H1 (cell line): Measurements from ENCODE around the gene STAMBPL1. TPM values are rescaled to one million over a fixed set of nuclear protein-coding genes. Genes with fewer than 3 reads are reported as not detected.
A peak's percentile ranks its signal among the peaks of the same experiment; 100 is the strongest.

ENCODE experiments used
- CTCF ChIA-PET: fragments of 300-600 bp; sonication (Branson Sonifier 250); formaldehyde crosslinking; loops from one replicate; lab custom pipeline; 2021; ENCODE audit not compliant: partially characterized antibody; lab: Charles Lee
- POLR2A ChIA-PET: fragments of 300-600 bp; sonication (Branson Sonifier 250); formaldehyde crosslinking; loops from one replicate; lab custom pipeline; 2021; ENCODE audit warnings: inconsistent platforms; ENCODE audit not compliant: partially characterized antibody; lab: Charles Lee
- DNase-seq, 2 experiments: peaks; one replicate each; pipeline versions ENCODE4 v3.0.0 to v3.0.0-alpha.2; 2010 to 2022; ENCODE audit warnings: low spot score in 2 of 2, low read depth in 1 of 2, mixed read lengths in 1 of 2
- FAIRE-seq: peaks from 2 replicates; lab custom pipeline; 2011; peaks lifted over from hg19 to GRCh38; lab: Jason Lieb, UNC
- H2AFZ ChIP-seq: 2 replicates; pipeline ENCODE4 v1.8.1; 2012; ENCODE audit warnings: low read length, inconsistent platforms
- H2AK5ac ChIP-seq: 2 replicates; pipeline ENCODE4 v1.6.1; 2013; ENCODE audit warnings: low read depth, low read length
- H2BK120ac ChIP-seq: replicated peaks from 2 replicates; pipeline ENCODE3; 2013; ENCODE audit warnings: low read depth, low read length, inconsistent platforms
- H2BK12ac ChIP-seq: 2 replicates; pipeline ENCODE4 v1.6.1; 2013; ENCODE audit warnings: low read depth, low read length
- H2BK15ac ChIP-seq: 2 replicates; pipeline ENCODE4 v1.6.1; 2013; ENCODE audit warnings: low read length
- H2BK20ac ChIP-seq: 2 replicates; pipeline ENCODE4 v1.6.1; 2013; ENCODE audit warnings: low read length
- H2BK5ac ChIP-seq: 2 replicates; pipeline ENCODE4 v1.6.1; 2013; ENCODE audit warnings: low read depth, low read length
- H3K14ac ChIP-seq: 2 replicates; pipeline ENCODE4 v1.6.1; 2013; ENCODE audit warnings: inconsistent platforms; ENCODE audit not compliant: insufficient read length
- H3K18ac ChIP-seq: 2 replicates; pipeline ENCODE4 v1.6.1; 2013; ENCODE audit warnings: low read length; ENCODE audit errors: extremely low read depth
- H3K23ac ChIP-seq: 2 replicates; pipeline ENCODE4 v1.6.1; 2013; ENCODE audit warnings: inconsistent platforms; ENCODE audit not compliant: insufficient read length
- H3K23me2 ChIP-seq: 2 replicates; pipeline ENCODE4 v1.6.1; 2013; ENCODE audit warnings: low read depth, low read length
- H3K27ac ChIP-seq: 2 replicates; pipeline ENCODE4 v1.6.1; 2011; ENCODE audit warnings: low read depth, low read length, inconsistent platforms
- H3K27me3 ChIP-seq, 4 experiments: replicated peaks in 1 of 4; 1 replicate in 1 of 4; 2 replicates in 3 of 4; pipeline versions ENCODE4 v1.6.1 to v1.8.1; 2011 to 2013; ENCODE audit warnings: low read length in 3 of 4, mild to moderate bottlenecking in 3 of 4, inconsistent platforms in 2 of 4, mixed read lengths in 2 of 4, moderate library complexity in 1 of 4; ENCODE audit not compliant: control insufficient read depth in 3 of 4, insufficient read depth in 3 of 4; ENCODE audit errors: extremely low read depth in 1 of 4
- H3K36me3 ChIP-seq, 4 experiments: 2 replicates each; pipeline versions ENCODE4 v1.6.1 to v1.8.1; 2011 to 2013; ENCODE audit warnings: mild to moderate bottlenecking in 4 of 4, low read length in 3 of 4, moderate library complexity in 2 of 4, control low read depth in 1 of 4, inconsistent platforms in 1 of 4; ENCODE audit not compliant: insufficient read depth in 4 of 4, control insufficient read depth in 2 of 4
- H3K4ac ChIP-seq: replicated peaks from 2 replicates; pipeline ENCODE3; 2013; ENCODE audit warnings: low read length, low read depth, mixed read lengths, inconsistent platforms; ENCODE audit not compliant: insufficient read length
- H3K4me1 ChIP-seq, 4 experiments: replicated peaks in 1 of 4; 1 replicate in 1 of 4; 2 replicates in 3 of 4; pipeline versions ENCODE4 v1.6.1 to v1.8.1; 2011 to 2013; ENCODE audit warnings: low read length in 3 of 4, inconsistent platforms in 2 of 4, mixed read lengths in 1 of 4; ENCODE audit not compliant: insufficient read depth in 4 of 4, control insufficient read depth in 3 of 4
- H3K4me2 ChIP-seq, 2 experiments: 2 replicates each; pipeline versions ENCODE4 v1.6.1 to v1.8.1; 2011 to 2013; ENCODE audit warnings: low read depth in 2 of 2, low read length in 2 of 2, control low read depth in 1 of 2, inconsistent platforms in 1 of 2, mild to moderate bottlenecking in 1 of 2; ENCODE audit not compliant: insufficient read depth in 1 of 2
- H3K4me3 ChIP-seq, 4 experiments: fragments of 200-600, 300-600 bp in 1 of 4; sonication (generic), shearing (Covaris generic), sonication (Bioruptor Twin) in 1 of 4; 2 replicates each; pipeline versions ENCODE4 v1.5.1 to v1.8.1; 2011 to 2016; ENCODE audit warnings: low read length in 4 of 4, low read depth in 3 of 4, control low read depth in 2 of 4, inconsistent platforms in 2 of 4, mild to moderate bottlenecking in 2 of 4, mixed read lengths in 1 of 4, moderate library complexity in 1 of 4; ENCODE audit not compliant: insufficient read depth in 2 of 4; ENCODE audit errors: extremely low read depth in 1 of 4
- H3K56ac ChIP-seq: replicated peaks from 2 replicates; pipeline ENCODE3; 2013; ENCODE audit warnings: low read depth, mild to moderate bottlenecking, mixed read lengths, low read length, inconsistent platforms; ENCODE audit not compliant: insufficient read length
- H3K79me1 ChIP-seq: 2 replicates; pipeline ENCODE4 v1.6.1; 2013; ENCODE audit warnings: low read depth, low read length, control low read depth
- H3K79me2 ChIP-seq, 2 experiments: 2 replicates each; pipeline versions ENCODE4 v1.6.1 to v1.8.1; 2012 to 2013; ENCODE audit warnings: low read length in 2 of 2, mild to moderate bottlenecking in 2 of 2, inconsistent platforms in 1 of 2; ENCODE audit not compliant: insufficient read depth in 2 of 2, control insufficient read depth in 1 of 2
- H3K9ac ChIP-seq, 4 experiments: replicated peaks in 1 of 4; 1 replicate in 1 of 4; 2 replicates in 3 of 4; pipeline versions ENCODE4 v1.6.1 to v1.8.1; 2011 to 2013; ENCODE audit warnings: low read depth in 3 of 4, low read length in 3 of 4, control low read depth in 2 of 4, mild to moderate bottlenecking in 2 of 4, moderate library complexity in 2 of 4, inconsistent platforms in 1 of 4; ENCODE audit errors: extremely low read depth in 1 of 4
- H3K9me3 ChIP-seq, 2 experiments: 2 replicates each; pipeline versions ENCODE4 v1.6.1 to v1.8.1; 2012 to 2013; ENCODE audit warnings: mild to moderate bottlenecking in 2 of 2, moderate library complexity in 2 of 2, control low read depth in 1 of 2, inconsistent platforms in 1 of 2, low read depth in 1 of 2, low read length in 1 of 2, mixed read lengths in 1 of 2; ENCODE audit not compliant: insufficient read depth in 2 of 2
- H4K20me1 ChIP-seq, 2 experiments: replicated peaks in 1 of 2; 2 replicates each; pipeline versions ENCODE3 to v1.8.1; 2011 to 2013; ENCODE audit warnings: inconsistent platforms in 2 of 2, low read length in 2 of 2, mild to moderate bottlenecking in 1 of 2; ENCODE audit not compliant: insufficient read depth in 2 of 2, control insufficient read depth in 1 of 2
- H4K5ac ChIP-seq: 2 replicates; pipeline ENCODE4 v1.6.1; 2013; ENCODE audit warnings: low read length, low read depth, mixed read lengths, inconsistent platforms; ENCODE audit not compliant: insufficient read length
- H4K8ac ChIP-seq: 2 replicates; pipeline ENCODE4 v1.8.0; 2013; ENCODE audit warnings: mild to moderate bottlenecking, moderate library complexity, low read length, inconsistent platforms; ENCODE audit not compliant: insufficient read depth; ENCODE audit errors: extremely low read depth
- H4K91ac ChIP-seq: replicated peaks from 2 replicates; pipeline ENCODE3; 2013; ENCODE audit warnings: low read length, mixed read lengths, inconsistent platforms; ENCODE audit not compliant: insufficient read length
- JUND ChIP-seq: IDR thresholded peaks from 2 replicates; pipeline ENCODE4 v1.6.1; 2011; ENCODE audit warnings: mild to moderate bottlenecking, improper control_type of control experiment, low read length
- KDM4A ChIP-seq: IDR thresholded peaks from one replicate; pipeline ENCODE4 v1.7.1; 2012; ENCODE audit warnings: low read depth, mild to moderate bottlenecking, moderate library complexity, low read length, inconsistent platforms; ENCODE audit not compliant: severe bottlenecking
- KDM5A ChIP-seq: fragments of 200-600 bp; IDR thresholded peaks from 2 replicates; pipeline ENCODE4 v1.7.1; 2012; ENCODE audit warnings: mild to moderate bottlenecking, low read length, inconsistent platforms, mixed read lengths
- POLR2A ChIP-seq, 2 experiments: IDR thresholded peaks; 1 replicate in 1 of 2; 2 replicates in 1 of 2; pipeline ENCODE4 v1.6.1; 2011; ENCODE audit warnings: low read depth in 2 of 2, low read length in 2 of 2, mild to moderate bottlenecking in 2 of 2; ENCODE audit errors: control extremely low read depth in 1 of 2
- POU5F1 ChIP-seq: IDR thresholded peaks from 2 replicates; pipeline ENCODE4 v1.6.1; 2011; ENCODE audit warnings: low read depth, mild to moderate bottlenecking, low read length, moderate library complexity
- RAD21 ChIP-seq, 2 experiments: IDR thresholded peaks in 1 of 2; conservative IDR thresholded peaks in 1 of 2; 2 replicates each; pipeline ENCODE4 v1.6.1; 2011; ENCODE audit warnings: low read depth in 2 of 2, low read length in 2 of 2, improper control_type of control experiment in 1 of 2, inconsistent platforms in 1 of 2, mild to moderate bottlenecking in 1 of 2, moderate library complexity in 1 of 2
- RBBP5 ChIP-seq: IDR thresholded peaks from 2 replicates; pipeline ENCODE4 v1.7.1; 2012; ENCODE audit warnings: low read depth, mild to moderate bottlenecking, inconsistent platforms, low read length, moderate library complexity, borderline replicate concordance
- RFX5 ChIP-seq: IDR thresholded peaks from 2 replicates; pipeline ENCODE4 v1.6.1; 2011; ENCODE audit warnings: low read depth, low read length, improper control_type of control experiment, borderline replicate concordance
- SAP30 ChIP-seq: fragments of 300-600 bp; sonication (generic); IDR thresholded peaks from 2 replicates; pipeline ENCODE4 v1.7.1; 2012; ENCODE audit warnings: low read length, moderate library complexity, mild to moderate bottlenecking, inconsistent platforms; ENCODE audit not compliant: insufficient read depth, insufficient replicate concordance
- SP4 ChIP-seq: IDR thresholded peaks from 2 replicates; pipeline ENCODE4 v1.6.1; 2012; ENCODE audit warnings: low read length, inconsistent platforms
- SRF ChIP-seq: IDR thresholded peaks from 2 replicates; pipeline ENCODE4 v1.6.1; 2011; ENCODE audit warnings: mild to moderate bottlenecking, low read depth, low read length, moderate library complexity
- WGBS, 2 experiments: shearing (Covaris generic) in 1 of 2; methylation state at CpG; one replicate each; pipeline versions ENCODE4 v1.1.6 to v1.1.7; 2013 to 2015; ENCODE audit warnings: low lambda C conversion rate in 2 of 2, mixed read lengths in 2 of 2, inconsistent platforms in 1 of 2, low coverage in 1 of 2, missing lambda C conversion rate in 1 of 2; ENCODE audit not compliant: insufficient replicate concordance in 2 of 2, insufficient coverage in 1 of 2, insufficient read length in 1 of 2; ENCODE audit errors: extremely low coverage in 1 of 2, missing lambda C conversion rate in 1 of 2; 5-methylcytosine and 5-hydroxymethylcytosine counted together
- polyA plus RNA-seq, 7 experiments: library from polyadenylated mRNA; depleted of rRNA in 3 of 7; stranded (reverse) in 5 of 7; unstranded in 2 of 7; fragments of >200 nt in 5 of 7; fragments of 200-250 nt in 2 of 7; gene quantifications; 1 replicate in 5 of 7; 2 replicates in 1 of 7; 4 replicates in 1 of 7; pipeline versions ENCODE4 v1.2.1 to v1.2.3, GENCODE V29; 2011 to 2013; ENCODE audit warnings: missing spikeins in 2 of 7, mixed read lengths in 2 of 7
- total RNA-seq: library from RNA; stranded (reverse); fragmentation: NEBNext Ultra II Directional; extraction: Animal tissue kit (Norgen Biotek cat#: 25700); gene quantifications from 2 replicates; pipeline ENCODE4 v1.2.1, GENCODE V29; 2021
- TF ChIP-seq, protein P1 (sequence below): IDR thresholded peaks from 2 replicates; pipeline ENCODE4 v1.6.1; 2012; ENCODE audit warnings: inconsistent platforms

The STAMBPL1 gene
- total and polyA plus RNA-seq, 2 of the 8 experiments (the other 6 are each of a cell fraction or from before 2014, with no cell fraction given): 5.5 TPM

DNA sequence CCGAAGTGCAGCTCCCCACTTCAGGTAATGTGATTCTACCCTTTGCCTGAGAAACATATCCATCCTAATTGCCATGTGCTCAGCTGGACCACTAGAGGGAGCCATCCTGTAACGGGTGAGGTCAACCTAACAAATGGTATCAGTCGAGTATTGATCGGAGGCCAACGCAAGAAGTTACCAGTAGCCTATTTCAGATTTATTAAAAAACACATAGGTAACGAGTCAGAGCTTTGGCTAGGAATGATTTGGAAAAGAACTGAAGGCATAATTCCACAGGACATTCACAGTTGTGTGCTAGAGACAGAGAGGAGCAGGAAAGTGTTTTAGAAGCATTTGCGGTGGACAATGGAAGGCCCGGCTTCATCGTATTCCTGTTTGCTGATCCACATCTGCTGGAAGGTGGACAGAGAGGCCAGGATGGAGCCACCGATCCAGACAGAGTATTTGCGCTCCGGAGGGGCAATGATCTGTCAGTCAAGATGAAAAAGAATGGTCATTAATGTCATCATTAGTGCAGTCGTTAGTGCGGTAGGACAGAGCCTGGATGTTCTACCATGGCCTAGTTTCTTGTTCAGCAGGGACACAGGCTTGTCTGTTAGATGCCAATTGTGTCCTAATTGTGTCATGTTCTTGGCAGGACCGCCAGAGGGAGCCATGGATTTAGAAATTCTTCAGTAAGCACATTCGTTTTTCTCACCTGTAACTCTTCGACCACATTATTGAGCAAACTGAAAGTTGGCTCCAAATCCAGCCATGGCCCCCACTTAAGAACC is 55.0 kb downstream of the STAMBPL1 start:
- no peak overlapping the region for H4K5ac ChIP-seq
- H3K23me2 ChIP-seq: no peaks in the 10 kb centered on the region
- no peak overlapping the region for H3K27ac ChIP-seq
- FAIRE-seq (peak; percentile 95), DNase-seq (peak; percentile 63 to 66)
- H2BK12ac ChIP-seq: no peak overlapping the region
- no peak overlapping the region for H2BK120ac ChIP-seq
- H3K79me2 ChIP-seq: no peaks in the 10 kb centered on the region
- POLR2A ChIA-PET: interaction anchor here (1.2 kb wide), 1 partner anchor 272 kb away, joined by 3 read pairs; the partner anchor contains the start of gene CH25H
- no peak overlapping the region for H3K23ac ChIP-seq
- H4K91ac ChIP-seq: no peak overlapping the region
- no peak overlapping the region for H3K56ac ChIP-seq
- H2BK20ac ChIP-seq: no peak overlapping the region
- H3K4ac ChIP-seq: no peak overlapping the region
- CTCF ChIA-PET: interaction anchor here (0.6 to 9.1 kb wide), 71 partner anchors 9 to 917 kb away, joined by 3 to 279 read pairs (median 4); partner anchors contain the start of genes ACTA2, CH25H, FAS and STAMBPL1
- H3K4me1 ChIP-seq: peaks cover 0 to 8% (median 3%) of the 10 kb centered on the region in 4 experiments; a peak in 3 of 7 replicates
- H3K4me2 ChIP-seq: no peak overlapping the region
- WGBS, 2 experiments: 67% methylated on average over 17 of the region's 17 CpGs; no CpG with 5 or more reads in 1 of the 2 experiments
- no peak overlapping the region for H3K9ac ChIP-seq
- no peak overlapping the region for H3K14ac ChIP-seq
- no peak overlapping the region for H2BK15ac ChIP-seq
- H3K4me3 ChIP-seq: no peak overlapping the region
- H2AK5ac ChIP-seq: no peak overlapping the region
- no peak overlapping the region for H3K18ac ChIP-seq
- no peak overlapping the region for H2AFZ ChIP-seq
- H3K36me3 ChIP-seq: no peaks in the 10 kb centered on the region
- H3K9me3 ChIP-seq: no peaks in the 10 kb centered on the region
- no peaks in the 10 kb centered on the region for H3K27me3 ChIP-seq
- H4K20me1 ChIP-seq: no peaks in the 10 kb centered on the region
- no peak overlapping the region for H2BK5ac ChIP-seq
- H4K8ac ChIP-seq: no peak overlapping the region
- H3K79me1 ChIP-seq: no peaks in the 10 kb centered on the region
- TF ChIP-seq RAD21 (IDR thresholded peaks at IDR 0.05 in 1 of 2, conservative IDR thresholded peaks at IDR 0.05 in 1 of 2; ENCODE audit: low read depth in 2 of 2, low read length in 2 of 2): peak; percentile 87
- TF ChIP-seq POU5F1: no peak
- no peak for TF ChIP-seq SP4
- TF ChIP-seq RFX5: no peak
- TF ChIP-seq POLR2A (IDR thresholded peaks at IDR 0.05; ENCODE audit: control extremely low read depth in 1 of 2, low read depth in 2 of 2, low read length in 2 of 2): no peak
- TF ChIP-seq KDM5A: no peak
- TF ChIP-seq SRF: no peak
- no peak for TF ChIP-seq SAP30
- TF ChIP-seq, protein P1, sequence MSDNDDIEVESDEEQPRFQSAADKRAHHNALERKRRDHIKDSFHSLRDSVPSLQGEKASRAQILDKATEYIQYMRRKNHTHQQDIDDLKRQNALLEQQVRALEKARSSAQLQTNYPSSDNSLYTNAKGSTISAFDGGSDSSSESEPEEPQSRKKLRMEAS: peak; percentile 69; the same call in 1 of the 2 replicates
- TF ChIP-seq RBBP5: no peak
- TF ChIP-seq JUND: peak; percentile 19; the same call in 1 of the 2 replicates
- TF ChIP-seq KDM4A: no peak
